ENCODE results near the gene LILRB1.
"Not testable (repeated sequence)": the region's sequence is repeated elsewhere in the genome, so short reads cannot be mapped to it uniquely, and the experiment has no call there.

The LILRB1 gene

GRCh38 chr19:54630262-54630661 is at the start of gene LILRB1:
Gene LILRB1, plus strand, starts transcription at chr19:54630484. Its CDS starts 590 bp downstream, at chr19:54631074.
- DNase-seq (ENCODE audit: low read depth in 2 of 2) = not testable (repeated sequence)

- no peak for DNase-seq (ENCODE audit: low read depth in 2 of 2)
These were observed 43.9 kb upstream of the LILRB1 start for GRCh38 chr19:54586397-54586796.

- DNase-seq (ENCODE audit: low read depth in 2 of 2) = no peak
These were observed 43.3 kb upstream of the LILRB1 start for GRCh38 chr19:54587026-54587425.

- not testable (repeated sequence) for DNase-seq (ENCODE audit: low read depth in 2 of 2)
These were observed 36.8 kb upstream of the LILRB1 start, which contains the start of gene LILRA1 for GRCh38 chr19:54593445-54593844. Gene LILRA1, plus strand, starts transcription at chr19:54593632. Its CDS starts 613 bp downstream, at chr19:54594245.

GRCh38 chr19:54593931-54594626 is 36.2 kb upstream of the LILRB1 start:
- not testable (repeated sequence) for DNase-seq (ENCODE audit: low read depth in 2 of 2)

GRCh38 chr19:54594737-54595136 is 35.5 kb upstream of the LILRB1 start:
- DNase-seq (ENCODE audit: low read depth in 2 of 2) = no peak

GRCh38 chr19:54595680-54596436 is 34.4 kb upstream of the LILRB1 start:
- DNase-seq (ENCODE audit: low read depth in 2 of 2) = not testable (repeated sequence)

- DNase-seq (ENCODE audit: low read depth in 2 of 2) = no peak
These were observed 30.1 kb upstream of the LILRB1 start for GRCh38 chr19:54600212-54600611.

- DNase-seq (ENCODE audit: low read depth in 2 of 2) = no peak
These were observed 24.1 kb upstream of the LILRB1 start for GRCh38 chr19:54606230-54606629.

- DNase-seq (ENCODE audit: low read depth in 2 of 2) = no peak
These were observed 23.1 kb upstream of the LILRB1 start for GRCh38 chr19:54606891-54607784.

GRCh38 chr19:54607785-54608150 is 22.5 kb upstream of the LILRB1 start:
- DNase-seq (ENCODE audit: low read depth in 2 of 2) = no peak

- DNase-seq (ENCODE audit: low read depth in 2 of 2) = no peak
These were observed 22.1 kb upstream of the LILRB1 start for GRCh38 chr19:54608205-54608604.

GRCh38 chr19:54608792-54609191 is 21.5 kb upstream of the LILRB1 start:
- DNase-seq (ENCODE audit: low read depth in 2 of 2) = no peak

- no peak for DNase-seq (ENCODE audit: low read depth in 2 of 2)
These were observed 20.9 kb upstream of the LILRB1 start for GRCh38 chr19:54609356-54609791.

- DNase-seq (ENCODE audit: low read depth in 2 of 2) = no peak
These were observed 17.9 kb upstream of the LILRB1 start for GRCh38 chr19:54612428-54612827.

GRCh38 chr19:54614726-54615125 is 15.6 kb upstream of the LILRB1 start:
- DNase-seq (ENCODE audit: low read depth in 2 of 2) = no peak

GRCh38 chr19:54616057-54616456 is 14.2 kb upstream of the LILRB1 start:
- DNase-seq (ENCODE audit: low read depth in 2 of 2) = no peak

GRCh38 chr19:54616821-54617560 is 13.3 kb upstream of the LILRB1 start:
- no peak for DNase-seq (ENCODE audit: low read depth in 2 of 2)

GRCh38 chr19:54620464-54620863 is 9.8 kb upstream of the LILRB1 start:
- no peak for DNase-seq (ENCODE audit: low read depth in 2 of 2)

- no peak for DNase-seq (ENCODE audit: low read depth in 2 of 2)
These were observed 7.9 kb upstream of the LILRB1 start for GRCh38 chr19:54622431-54622830.

GRCh38 chr19:54624234-54624633 is 6.0 kb upstream of the LILRB1 start:
- DNase-seq (ENCODE audit: low read depth in 2 of 2) = not testable (repeated sequence)

All from stimulated activated CD8-positive, alpha-beta memory T cell treated with anti-CD3 and anti-CD28 coated beads, Interleukin-15, amount 100 ng/mL, for 48 hours (primary cell).